Stomach (tissue), 4 donors: ENCODE measurements around the gene GLIPR2.

Source experiments
- CTCF ChIP-seq, 7 experiments: fragments of 450-650 bp in 4 of 7; fragments of 200-600 bp in 3 of 7; sonication (generic) in 3 of 7; IDR thresholded peaks; one replicate each; pipeline ENCODE4 v1.5.1; 2016 to 2019; ENCODE audit warnings: antibody characterized with exemption in 7 of 7, control low read depth in 2 of 7, mild to moderate bottlenecking in 1 of 7
- POLR2A ChIP-seq, 4 donors: fragments of 450-650 bp; IDR thresholded peaks; one replicate each; pipeline ENCODE4 v1.6.1; 2016; ENCODE audit warnings: antibody characterized with exemption in 4 of 4, control low read depth in 2 of 4, mild to moderate bottlenecking in 1 of 4, moderate library complexity in 1 of 4

DNA sequence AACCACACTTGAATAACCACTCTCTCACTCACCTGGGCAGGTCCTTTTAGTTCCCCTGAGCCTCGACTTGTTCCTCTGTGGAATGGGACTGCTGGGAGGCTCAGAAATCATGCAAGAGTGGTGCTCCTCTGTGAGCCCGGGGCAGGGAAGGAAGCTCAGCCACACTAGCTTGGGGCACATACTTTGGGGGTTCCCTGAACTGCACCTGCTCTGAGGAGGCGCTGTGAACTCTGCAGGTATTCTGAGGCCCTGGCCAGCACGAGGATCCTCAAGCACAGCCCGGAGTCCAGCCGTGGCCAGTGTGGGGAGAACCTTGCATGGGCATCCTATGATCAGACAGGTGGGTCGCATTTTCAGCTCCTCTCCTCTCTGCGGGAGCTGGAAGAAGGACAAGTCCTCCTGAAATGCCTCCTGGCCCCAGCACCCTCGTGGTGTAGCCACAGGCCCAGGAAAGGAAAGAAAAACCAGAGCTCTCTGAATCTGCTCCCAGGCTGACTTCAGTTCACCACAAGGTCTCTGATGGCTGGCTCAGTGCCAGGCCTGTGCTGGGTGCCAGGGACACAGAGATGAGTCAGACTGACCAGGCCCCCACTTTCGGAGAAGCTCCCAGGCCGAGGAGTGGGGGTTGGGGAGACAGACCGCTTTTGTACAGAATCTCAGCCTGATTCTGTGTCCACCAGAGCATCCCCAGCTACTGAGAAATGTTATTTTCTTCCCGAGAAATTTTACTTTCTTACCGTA, 11.9 kb downstream of the GLIPR2 start:
- TF ChIP-seq CTCF (IDR thresholded peaks at IDR 0.05) (no peak), POLR2A (IDR thresholded peaks at IDR 0.05) (no peak)
